Measurements from ENCODE around the gene PARN. TPM values are rescaled to one million over a fixed set of nuclear protein-coding genes. Genes with fewer than 3 reads are reported as not detected.

The PARN gene
- total and polyA plus RNA-seq, 8 donors = 9.9 to 75.3 (median 24.2) TPM

DNA sequence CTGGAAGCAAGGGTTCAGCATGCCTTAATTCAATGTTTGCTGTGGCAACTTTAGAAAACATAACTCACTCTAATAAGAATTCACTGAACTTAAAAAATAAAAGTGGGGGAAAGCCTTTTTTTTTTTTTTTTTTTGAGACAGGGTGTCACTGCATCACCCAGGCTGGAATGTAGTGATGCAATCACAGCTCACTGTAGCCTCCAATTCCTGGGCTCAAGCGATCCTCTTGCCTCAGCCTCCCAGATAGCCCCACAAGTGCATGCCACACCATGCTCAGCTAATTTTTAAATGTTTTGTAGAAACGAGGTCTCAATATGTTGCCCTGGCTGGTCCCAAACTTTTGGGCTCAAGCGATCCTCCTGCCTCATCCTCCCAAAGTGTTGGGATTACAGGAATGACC, 243.9 kb downstream of the PARN start:
- TF ChIP-seq POLR2A (IDR thresholded peaks at IDR 0.05) (no peak), EP300 (IDR thresholded peaks at IDR 0.05) (no peak), POLR2AphosphoS5 (IDR thresholded peaks at IDR 0.05) (no peak)
- TF ChIP-seq, protein P1, sequence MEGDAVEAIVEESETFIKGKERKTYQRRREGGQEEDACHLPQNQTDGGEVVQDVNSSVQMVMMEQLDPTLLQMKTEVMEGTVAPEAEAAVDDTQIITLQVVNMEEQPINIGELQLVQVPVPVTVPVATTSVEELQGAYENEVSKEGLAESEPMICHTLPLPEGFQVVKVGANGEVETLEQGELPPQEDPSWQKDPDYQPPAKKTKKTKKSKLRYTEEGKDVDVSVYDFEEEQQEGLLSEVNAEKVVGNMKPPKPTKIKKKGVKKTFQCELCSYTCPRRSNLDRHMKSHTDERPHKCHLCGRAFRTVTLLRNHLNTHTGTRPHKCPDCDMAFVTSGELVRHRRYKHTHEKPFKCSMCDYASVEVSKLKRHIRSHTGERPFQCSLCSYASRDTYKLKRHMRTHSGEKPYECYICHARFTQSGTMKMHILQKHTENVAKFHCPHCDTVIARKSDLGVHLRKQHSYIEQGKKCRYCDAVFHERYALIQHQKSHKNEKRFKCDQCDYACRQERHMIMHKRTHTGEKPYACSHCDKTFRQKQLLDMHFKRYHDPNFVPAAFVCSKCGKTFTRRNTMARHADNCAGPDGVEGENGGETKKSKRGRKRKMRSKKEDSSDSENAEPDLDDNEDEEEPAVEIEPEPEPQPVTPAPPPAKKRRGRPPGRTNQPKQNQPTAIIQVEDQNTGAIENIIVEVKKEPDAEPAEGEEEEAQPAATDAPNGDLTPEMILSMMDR (IDR thresholded peaks at IDR 0.05) = no peak
- H3K4me3 ChIP-seq = no peak overlapping the region
- H3K9me3 ChIP-seq = no peaks in the 10 kb centered on the region
- 80 to 96% (median 81%) methylated on average over 3 of the region's 3 CpGs for WGBS, 5 donors
- H3K27ac ChIP-seq = no peak overlapping the region
- intact Hi-C loops (cut with DNase I; ENCODE audit: low total_unique reads) = no loop called here
- H3K36me3 ChIP-seq = no peaks in the 10 kb centered on the region
- H3K4me1 ChIP-seq = no peaks in the 10 kb centered on the region
- H3K27me3 ChIP-seq = no peaks in the 10 kb centered on the region
- DNase-seq = no peak

Small RNA genes lying within 50 kb of the gene (small RNA-seq; reads per million reads assigned to genes)
- 0 reads per million in 4 donors for gene RN7SL274P
- gene RNU7-125P = 0 reads per million in 4 donors

Other genes with a start within 250 kb of the PARN start
- gene BFAR, start 2.7 kb upstream of the PARN start, total RNA-seq = 100 to 1,000 TPM in 1 of 5 donors, 10 to 100 TPM in 4; 18.2 to 113 (median 93.8) TPM
- 10 to 100 TPM; 27.8 to 46.6 (median 31.5) TPM for gene BFAR, start 2.7 kb upstream of the PARN start, polyA plus RNA-seq
- gene PLA2G10, start 64.0 kb upstream of the PARN start, total RNA-seq = 10 to 100 TPM in 1 of 5 donors, 1 to 10 TPM in 2, not detected in 2; 1.6 to 14.2 (median 4.6) TPM
- 1 to 10 TPM; 1.4 to 5.7 (median 2.6) TPM for gene PLA2G10, start 64.0 kb upstream of the PARN start, polyA plus RNA-seq
- gene NPIPA3, start 73.2 kb upstream of the PARN start, total RNA-seq = 1 to 10 TPM in 1 of 5 donors, not detected in 4; 1.7 TPM
- gene NPIPA3, start 73.2 kb upstream of the PARN start, polyA plus RNA-seq = under 1 TPM in 1 of 3 donors, not detected in 2; 0.90 TPM
- 1 to 10 TPM in 1 of 5 donors, not detected in 4; 1.7 TPM for gene NPIPA2, start 112.3 kb upstream of the PARN start, total RNA-seq
- gene NPIPA2, start 112.3 kb upstream of the PARN start, polyA plus RNA-seq = 1 to 10 TPM; 1.8 to 2.5 (median 2.1) TPM
- 100 to 1,000 TPM in 1 of 5 donors, 10 to 100 TPM in 4; 18.5 to 153 (median 28.6) TPM for gene NOMO1, start 203.5 kb upstream of the PARN start, total RNA-seq
- 10 to 100 TPM; 15.6 to 21.9 (median 19.5) TPM for gene NOMO1, start 203.5 kb upstream of the PARN start, polyA plus RNA-seq

Data from stomach (tissue), 9 donors.